Measurements from ENCODE around the gene MANEAL.

The MANEAL gene

DNA sequence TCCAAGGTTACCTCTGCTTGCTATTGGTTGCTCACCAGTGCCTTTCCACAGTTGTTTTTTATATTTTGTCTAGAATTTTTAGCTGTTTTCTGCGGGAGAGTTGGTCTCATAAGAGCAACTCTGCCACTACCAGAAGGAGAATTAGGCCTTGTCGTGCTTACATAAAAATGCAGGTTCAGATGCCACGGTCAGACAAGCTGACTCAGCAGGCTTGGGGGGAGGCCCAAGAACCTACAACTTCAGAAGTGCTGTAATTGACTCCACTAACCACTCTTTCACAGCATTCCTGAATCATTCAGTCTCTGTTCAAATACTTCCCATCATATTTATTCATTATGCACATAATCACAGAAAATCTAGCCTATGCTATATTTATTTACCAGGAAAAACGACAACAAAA, 37.5 kb downstream of the MANEAL start:
- no peak for DNase-seq

DNA sequence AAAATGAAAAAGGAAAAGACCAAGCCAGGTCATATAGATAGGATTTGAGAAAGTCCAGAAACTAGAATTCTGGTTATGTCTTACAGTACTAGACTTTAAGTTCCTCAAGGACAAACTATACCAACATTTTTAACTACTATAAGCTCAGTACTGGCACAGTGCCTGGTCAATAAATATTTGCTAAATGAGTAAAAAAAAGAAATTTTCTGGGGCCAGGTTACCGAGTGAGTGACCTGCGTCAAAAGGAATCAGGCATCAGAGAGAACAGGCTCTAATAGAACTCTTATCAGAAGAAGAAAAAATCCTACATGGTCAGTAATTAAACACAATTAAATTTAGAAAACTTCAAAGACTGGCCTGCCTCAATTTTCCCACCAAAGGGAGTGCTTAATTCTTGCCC, 38.2 kb downstream of the MANEAL start:
- no peak for DNase-seq

DNA sequence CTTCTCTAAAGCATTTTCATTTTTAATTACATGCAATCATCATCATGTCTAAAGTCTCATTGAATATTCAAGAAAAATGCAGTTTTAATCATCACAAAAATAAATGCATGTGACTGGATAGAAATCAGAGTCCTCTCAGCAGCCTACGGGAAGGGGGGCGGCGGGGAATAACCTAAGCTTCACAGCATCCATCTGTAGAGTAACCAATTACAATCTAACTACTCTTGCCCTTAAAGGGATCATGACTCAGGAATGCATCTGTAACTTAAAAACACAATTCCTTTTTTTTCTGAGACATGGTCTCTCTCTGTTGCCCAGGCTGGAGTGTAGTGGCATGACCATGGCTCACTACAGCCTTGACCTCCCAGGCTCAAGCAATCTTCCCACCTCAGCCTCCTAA, 43.1 kb downstream of the MANEAL start:
- no peak for DNase-seq

DNA sequence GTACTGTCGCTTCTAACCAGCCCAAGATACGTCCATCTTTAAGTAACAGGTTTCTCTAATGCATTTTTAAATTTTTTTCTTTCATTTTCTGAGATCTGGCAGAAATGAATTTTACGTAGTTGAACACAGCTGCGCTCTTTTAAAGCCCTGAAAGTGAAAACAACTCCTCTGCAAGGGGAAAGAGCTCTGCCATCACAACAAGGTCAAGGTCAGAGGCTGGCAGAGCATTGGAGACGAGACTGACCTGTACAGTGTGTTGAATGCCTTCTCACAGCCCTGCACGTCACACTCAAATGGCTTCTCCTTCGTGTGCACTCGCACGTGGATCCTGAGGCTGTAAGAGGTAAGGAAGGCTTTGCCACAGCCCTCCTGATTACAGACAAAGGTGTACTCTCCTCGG, 46.0 kb downstream of the MANEAL start:
- DNase-seq = no peak

DNA sequence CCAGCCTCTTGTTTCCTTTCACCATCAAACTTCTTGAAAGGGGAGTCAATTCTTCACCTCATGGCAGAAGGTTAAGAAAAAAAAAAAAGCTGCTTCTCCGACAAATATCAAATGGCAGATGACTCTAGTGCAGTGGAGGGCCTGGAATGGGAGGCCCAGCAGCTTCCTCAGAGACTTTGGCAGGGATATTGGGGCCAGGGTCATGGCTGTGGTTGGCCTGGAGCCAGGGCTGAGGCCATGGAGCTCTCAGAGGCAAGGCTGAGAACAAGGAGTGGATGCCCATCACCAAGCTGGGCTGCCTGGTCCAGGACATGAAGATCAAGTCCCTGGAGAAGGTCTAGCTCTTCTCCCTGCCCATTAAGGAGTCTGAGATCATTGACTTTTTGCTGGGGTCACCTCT, 47.1 kb downstream of the MANEAL start:
- DNase-seq = no peak

DNA sequence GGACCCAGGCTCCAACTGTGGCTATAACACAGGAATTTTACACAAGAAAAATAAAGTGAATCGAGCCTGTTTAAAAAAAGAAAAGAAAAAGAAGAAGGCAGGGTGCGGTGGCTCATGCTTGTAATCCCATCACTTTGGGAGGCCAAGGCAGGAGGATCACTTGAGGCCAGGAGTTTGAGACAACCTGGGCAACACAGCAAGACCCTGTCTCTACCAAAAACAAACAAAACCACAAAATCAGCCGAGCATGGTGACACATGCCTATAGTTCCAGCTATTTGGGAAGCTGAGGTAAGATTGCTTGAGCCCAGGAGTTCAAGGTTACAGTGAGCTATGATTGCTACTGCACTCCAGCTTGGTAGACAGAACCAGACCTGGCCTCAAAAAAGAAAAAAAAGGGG, 48.0 kb downstream of the MANEAL start:
- no peak for DNase-seq

DNA sequence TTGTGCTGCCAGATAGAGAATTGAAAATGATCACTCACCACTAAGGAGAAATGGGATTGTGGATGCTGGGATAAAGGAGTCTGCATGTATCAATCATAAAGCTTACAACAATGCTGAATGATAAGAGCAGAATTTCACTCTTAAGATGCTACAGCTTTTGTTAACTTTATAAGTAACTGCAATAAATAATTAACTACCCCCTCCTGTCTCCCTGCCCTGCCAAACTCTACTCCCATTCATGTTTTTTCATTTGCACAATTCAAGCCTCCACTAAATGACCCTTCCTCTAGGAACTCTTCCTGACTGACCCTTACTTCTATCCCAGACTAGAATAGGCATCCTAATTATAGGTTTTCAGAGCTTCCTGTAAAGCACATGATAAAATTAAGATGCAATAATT, 50.9 kb downstream of the MANEAL start:
- no peak for DNase-seq

DNA sequence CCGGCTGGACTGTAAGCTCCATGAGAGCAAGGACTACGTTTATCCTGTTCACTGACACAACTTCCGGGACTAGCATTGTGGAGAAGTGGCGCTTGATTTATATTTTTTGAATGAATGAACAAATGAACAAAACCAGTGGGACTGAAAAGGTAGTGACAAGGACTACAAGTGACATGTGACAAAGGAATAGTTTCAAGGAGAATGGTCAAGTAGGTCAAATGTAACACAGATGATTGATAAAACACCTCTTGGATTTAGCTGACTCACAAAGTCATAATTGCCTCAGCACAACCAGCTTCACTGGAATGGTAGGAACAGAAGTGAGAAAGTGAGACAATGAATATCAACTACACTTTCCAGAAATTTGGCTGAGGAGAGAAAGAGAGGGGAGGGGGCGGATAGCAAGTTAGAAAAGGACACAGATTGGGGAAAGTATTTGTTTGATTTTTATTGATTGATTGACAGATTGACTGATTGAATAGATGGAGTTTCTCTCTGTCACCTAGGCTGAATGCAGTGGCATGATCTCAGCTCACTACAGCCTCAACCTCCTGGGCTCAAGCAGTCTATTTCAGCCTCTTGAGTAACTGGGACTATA, 51.5 kb downstream of the MANEAL start:
- no peak for DNase-seq

DNA sequence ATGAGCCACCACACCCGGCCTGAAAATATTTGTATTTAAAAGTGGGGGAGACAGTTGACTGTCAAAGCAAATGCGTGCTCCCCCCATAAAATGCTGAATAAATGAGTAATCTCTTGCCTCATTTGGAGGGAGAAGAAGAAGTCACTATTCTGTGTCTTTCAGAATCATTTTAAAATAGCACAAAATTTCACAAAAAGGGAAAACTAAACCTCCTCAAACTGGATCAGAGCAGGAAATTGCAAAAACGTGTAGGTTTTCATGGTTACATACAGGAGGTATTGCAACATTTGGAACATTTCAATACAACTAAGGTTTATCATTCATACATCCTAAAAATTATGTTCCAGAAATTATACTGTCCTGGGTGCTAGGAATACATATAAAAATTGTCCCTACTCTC, 52.1 kb downstream of the MANEAL start:
- no peak for DNase-seq

DNA sequence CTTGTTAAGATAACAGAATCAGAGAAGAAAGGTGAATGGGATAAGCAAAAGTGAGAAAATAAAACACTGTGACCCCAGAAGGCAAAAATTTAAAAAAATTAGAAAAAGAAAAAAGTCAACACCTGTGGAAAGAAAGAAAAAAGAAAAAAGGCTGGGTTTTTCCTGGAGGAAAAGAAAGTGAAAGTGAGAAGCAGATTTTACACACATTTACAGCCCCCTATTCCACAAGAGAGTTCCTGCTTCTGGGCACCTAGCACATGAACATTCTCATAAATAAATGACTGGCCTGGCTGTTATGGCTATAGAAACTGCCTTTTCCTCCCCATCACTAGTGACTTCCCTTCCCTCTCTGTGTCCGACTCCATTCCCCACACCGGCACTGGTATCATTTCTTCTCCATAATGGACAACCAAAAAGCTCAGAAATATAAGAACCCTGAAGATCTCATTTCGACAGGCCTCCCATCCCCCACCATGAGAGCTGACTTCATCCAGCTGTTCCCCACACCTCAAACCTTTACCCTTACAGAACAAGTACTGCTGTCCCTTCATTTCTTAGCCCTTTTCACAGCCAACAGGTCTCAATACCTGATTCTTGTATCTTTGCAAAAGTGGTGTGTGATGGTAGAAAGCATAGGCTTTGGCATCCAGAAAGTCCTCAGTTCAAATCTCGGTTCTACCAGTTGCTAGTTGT, 53.1 kb downstream of the MANEAL start:
- no peak for DNase-seq

DNA sequence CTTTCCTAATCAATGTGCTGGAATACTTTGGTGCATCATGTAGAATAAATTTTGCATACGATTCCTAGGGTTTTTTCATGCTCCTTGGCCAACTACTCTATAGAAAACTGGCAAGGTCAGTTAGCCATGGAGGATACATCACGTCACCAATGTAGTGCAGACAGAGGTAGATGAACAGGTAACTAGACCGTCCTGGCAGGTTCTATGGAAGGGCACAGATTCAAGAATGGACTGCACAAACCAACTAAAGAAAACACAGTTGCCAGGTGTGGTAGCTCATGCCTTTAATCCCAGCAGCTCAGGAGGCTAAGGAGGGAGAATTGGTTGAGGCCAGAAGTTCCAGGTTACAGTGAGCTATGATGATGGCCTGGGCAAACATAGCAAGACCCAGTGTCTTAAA, 55.8 kb downstream of the MANEAL start:
- DNase-seq = no peak

DNA sequence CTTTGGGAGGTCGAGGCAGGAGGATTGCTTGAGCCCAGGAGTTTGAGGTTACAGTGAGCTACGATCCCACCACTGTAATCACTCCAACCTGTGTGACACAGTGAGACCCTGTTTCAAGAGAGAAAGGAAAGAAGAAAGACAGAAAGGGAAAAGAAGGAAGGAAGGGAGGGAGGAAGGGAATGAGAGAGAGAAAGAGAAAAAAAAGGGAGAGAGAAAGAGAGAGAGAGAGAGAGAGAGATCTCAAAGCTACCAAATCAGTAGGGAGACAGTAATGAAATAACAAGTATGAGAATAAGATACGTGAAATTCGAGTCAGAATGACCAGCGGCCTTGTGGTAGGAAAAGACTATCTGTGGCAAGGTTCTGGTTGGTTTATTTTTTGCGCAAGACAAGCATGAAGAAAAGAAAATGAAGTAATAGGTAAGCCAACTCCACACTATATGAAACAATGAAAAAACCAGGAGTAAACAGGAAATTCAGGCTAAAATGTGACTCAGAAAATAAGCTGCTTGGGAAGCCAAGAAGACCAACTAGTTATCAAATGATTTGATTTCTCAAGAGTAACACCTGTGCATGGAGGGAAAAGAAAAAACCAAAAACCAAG, 56.8 kb downstream of the MANEAL start:
- no peak for DNase-seq
